NCI-H2107 treated with DMSO at 0.1 percent for 48 hours (cell line): ENCODE measurements around the gene WIPF1.
A peak's percentile ranks its signal among the peaks of the same experiment; 100 is the strongest.

Source experiments
- DNase-seq: peaks from one replicate; lab custom pipeline; 2025; ENCODE audit not compliant: unreplicated experiment; lab: John Stamatoyannopoulos, UW

The WIPF1 gene

DNA sequence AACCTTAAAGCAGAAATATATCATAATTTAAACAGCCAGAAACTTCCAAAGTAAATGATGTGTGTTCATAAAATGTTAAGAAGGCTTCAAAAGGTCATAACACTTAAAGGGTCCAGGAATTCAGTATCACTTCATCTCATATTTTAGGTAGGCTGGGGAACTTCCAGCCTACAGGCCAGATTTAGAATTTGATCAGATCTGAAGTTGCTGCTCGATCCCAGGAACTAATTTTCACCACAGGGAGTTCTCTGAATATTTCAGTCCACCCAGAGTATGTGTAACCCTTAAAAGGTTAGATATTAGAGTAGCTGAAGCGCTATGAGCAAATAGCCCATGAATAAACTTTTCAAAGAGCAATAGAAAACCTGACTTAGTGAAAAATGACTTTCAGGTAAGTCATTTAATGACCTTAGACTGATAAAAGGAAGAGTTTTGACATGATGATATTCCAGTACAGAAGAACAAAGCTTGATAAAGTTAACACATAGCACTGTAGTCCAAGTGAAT, 1.7 kb downstream of the WIPF1 start:
- no peak for DNase-seq

- no peak for DNase-seq
Measured at GRCh38 chr2:174595116-174595809, 2.3 kb downstream of the WIPF1 start.

- DNase-seq, result no peak
Measured at GRCh38 chr2:174594456-174594855, 3.1 kb downstream of the WIPF1 start.

DNA sequence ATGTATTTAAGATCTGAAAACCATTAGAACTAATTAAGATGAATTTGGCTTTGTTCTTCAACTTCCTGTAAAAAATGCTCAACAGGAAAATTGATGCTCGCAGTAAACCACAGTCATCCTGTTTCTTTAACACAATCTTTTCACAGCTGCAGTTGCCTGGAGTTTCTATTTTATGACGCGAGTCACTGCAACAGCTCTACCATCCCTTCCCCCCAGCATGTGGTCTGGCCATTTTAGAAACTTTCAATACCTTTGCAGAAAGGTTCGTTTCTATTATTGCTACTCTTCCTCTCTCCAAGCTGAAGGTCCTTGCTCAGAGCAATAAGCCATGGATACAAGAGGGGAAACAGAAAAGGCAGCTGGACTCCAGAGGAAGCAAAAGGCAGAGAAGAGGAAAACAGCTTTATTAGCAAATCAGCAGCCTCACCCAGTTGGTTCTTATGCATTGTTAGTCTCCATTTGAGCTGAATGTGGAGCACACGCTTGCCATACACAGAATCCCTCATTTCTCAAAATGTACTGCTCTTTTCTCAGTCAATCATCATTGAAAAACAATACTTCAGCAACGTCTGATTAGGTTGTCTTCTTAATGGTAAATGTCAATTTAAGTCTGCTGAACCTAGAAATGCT, 3.9 kb downstream of the WIPF1 start:
- peak; percentile 44 for DNase-seq

- no peak for DNase-seq
Measured at GRCh38 chr2:174593041-174593440, 4.6 kb downstream of the WIPF1 start.

DNA sequence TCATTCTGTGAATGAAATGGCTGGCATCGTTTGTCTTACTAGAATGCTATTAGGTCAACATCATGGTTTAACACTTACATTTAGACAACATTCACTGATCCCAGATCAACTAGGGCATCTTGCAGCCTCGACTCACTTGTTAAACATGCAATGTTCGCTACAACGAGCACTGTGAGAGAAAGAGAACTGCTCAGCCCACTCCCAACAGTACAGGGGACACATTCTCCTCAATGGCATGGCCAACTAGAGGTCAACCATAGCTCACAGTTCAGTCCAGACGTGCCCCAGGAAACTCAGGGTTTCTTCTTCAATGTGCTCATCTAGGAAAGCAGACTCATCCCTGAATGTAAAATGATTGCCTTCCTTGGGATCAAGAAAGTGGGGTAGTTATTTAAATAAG, 5.9 kb downstream of the WIPF1 start:
- DNase-seq, result no peak

DNA sequence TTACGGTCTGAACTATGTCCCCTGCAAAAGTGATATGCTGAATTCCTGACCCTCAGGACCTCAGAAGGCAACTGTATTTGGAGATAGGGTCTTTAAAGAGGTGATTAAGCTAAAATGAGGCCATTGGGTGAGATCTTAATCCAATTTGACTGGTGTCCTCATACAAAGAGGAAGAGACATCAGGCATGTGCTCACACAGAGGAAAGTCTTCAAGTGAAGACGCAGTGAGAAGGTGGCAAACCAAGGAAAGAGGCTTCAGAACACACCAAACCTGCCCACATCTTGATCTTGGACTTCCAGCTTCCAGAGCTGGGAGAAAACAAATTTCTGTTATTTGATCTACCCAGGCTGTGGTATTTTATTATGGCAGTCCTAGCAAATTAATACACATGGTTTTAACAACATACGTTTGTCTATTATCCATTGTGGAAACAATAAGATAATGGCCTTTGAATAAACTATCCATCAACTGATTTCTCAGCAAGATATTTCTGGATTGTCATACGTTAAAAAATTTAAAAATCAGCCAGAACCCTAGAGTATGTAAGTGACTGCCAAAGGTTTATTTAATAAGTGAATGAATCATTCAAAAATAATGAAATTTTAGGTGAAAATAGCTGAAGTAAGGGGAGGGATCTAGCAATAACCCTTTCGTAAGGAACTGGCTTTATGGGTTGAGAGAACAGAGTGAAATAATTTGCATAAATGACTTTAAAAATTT, 6.5 kb downstream of the WIPF1 start:
- DNase-seq, result no peak

- DNase-seq, result no peak
Measured at GRCh38 chr2:174590346-174590745, 7.3 kb downstream of the WIPF1 start.

- no peak for DNase-seq
Measured at GRCh38 chr2:174589334-174589733, 8.3 kb downstream of the WIPF1 start.

GRCh38 chr2:174588463-174588862, 9.1 kb downstream of the WIPF1 start:
- DNase-seq, result no peak

GRCh38 chr2:174587579-174587978, 10.0 kb downstream of the WIPF1 start:
- DNase-seq, result no peak

DNA sequence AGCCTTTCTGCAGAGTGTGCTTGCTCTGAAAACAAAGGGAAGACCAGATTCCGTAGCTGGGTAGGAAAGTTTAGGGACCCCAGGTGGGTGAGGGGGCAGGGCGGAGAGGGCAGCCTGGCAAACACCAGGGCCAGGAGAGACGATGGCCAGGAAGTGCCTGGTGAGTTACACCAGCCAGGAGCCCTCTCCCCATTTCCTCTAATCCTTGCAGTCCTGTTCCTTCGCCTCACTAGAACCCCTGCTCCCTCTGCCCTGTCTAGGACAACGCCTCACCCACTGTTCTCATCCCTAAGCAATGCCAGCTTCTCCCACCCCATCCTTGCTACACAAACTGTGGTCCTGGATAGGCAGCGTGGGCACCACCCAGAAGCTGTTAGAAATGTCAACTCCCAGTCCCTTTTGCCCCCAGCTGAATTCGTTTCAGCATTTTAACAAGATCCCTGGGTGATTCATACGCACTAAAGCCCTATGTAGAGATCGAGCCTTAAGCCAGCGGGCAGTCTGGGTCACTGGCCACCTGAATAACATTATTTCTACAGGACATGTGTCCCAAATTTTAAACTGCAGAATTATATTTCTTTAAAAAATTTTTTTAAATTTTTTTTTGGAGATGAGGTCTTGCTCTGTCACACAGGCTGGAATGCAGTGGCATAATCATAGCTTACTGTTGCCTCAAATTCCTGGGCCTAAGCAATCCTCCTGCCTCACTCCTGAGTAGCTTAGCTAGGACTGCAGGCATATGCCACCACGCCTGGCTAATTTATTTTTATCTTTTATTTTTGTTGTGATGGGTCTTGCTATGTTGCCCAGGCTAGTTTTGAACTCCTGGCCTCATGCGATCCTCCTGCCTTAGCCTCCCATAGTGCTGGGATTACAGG, 10.9 kb downstream of the WIPF1 start:
- DNase-seq, result no peak

- DNase-seq, result no peak
Measured at GRCh38 chr2:174585657-174586252, 11.8 kb downstream of the WIPF1 start.

GRCh38 chr2:174585146-174585545, 12.5 kb downstream of the WIPF1 start:
- no peak for DNase-seq

- DNase-seq, result no peak
Measured at GRCh38 chr2:174581491-174581890, 16.1 kb downstream of the WIPF1 start.

DNA sequence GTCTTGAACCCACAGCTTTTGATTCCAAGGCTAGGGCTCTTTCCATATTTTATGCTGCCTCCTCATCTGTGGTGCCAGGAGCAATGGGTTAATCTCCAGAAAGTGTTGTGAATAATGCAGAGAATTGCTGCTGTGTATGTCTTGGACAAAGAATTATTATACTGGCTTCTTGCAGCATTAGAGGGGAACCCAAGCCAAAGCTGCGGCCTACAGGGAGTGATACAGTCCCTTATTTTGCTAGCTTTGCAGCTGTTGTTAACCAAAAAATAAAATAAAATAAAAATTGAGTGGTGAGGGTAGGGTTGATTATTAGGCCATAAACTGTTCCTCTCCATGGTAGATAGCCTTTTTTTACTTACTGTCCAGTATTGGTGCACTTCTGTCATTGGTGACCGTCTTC, 16.7 kb downstream of the WIPF1 start:
- no peak for DNase-seq

- DNase-seq, result no peak
Measured at GRCh38 chr2:174577967-174578589, 19.5 kb downstream of the WIPF1 start.

GRCh38 chr2:174575124-174575776, 22.4 kb downstream of the WIPF1 start:
- no peak for DNase-seq

- DNase-seq, result no peak
Measured at GRCh38 chr2:174574657-174575056, 22.9 kb downstream of the WIPF1 start.

DNA sequence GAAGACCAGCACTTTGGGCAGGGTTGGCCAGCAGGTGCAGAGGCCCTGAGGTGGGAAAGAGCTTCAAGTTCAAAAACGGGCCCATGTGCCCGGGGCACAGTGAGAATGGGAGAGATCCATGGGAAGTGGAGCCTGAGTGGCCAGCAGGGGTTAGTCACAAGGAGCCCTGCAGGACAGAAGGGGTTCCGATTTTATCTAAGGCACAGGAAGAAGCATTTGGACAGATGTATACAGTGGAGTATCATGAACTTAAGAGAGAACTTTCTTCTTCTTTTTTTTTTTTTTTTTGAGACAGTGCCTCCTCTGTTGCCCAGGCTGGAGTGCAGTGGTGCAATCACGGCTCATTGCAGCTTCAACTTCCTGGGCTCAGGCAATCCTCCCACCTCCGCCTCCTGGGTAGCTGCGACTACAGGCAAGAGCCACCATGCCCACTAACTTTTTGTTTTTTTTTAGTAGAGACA, 24.0 kb downstream of the WIPF1 start:
- DNase-seq, result no peak
